ENCODE data around the gene CCSER1.
"Not testable (repeated sequence)": the region's sequence is repeated elsewhere in the genome, so short reads cannot be mapped to it uniquely, and the experiment has no call there.

CCSER1 gene

GRCh38 chr4:91436556-91436955 lies 1309.4 kb downstream of the CCSER1 start:
- Histone ChIP-seq H3K9me3 (ENCODE audit: control insufficient read depth, low read depth, low read length) (no peaks in the 10 kb centered on the region), H3K9ac (ENCODE audit: low read length) (no peak overlapping the region), H3K27me3 (ENCODE audit: control insufficient read depth, insufficient read depth, low read length) (no peaks in the 10 kb centered on the region), H3K4me3 (ENCODE audit: low read length) (no peak overlapping the region), H3K27ac (ENCODE audit: low read length) (no peak overlapping the region), H3K4me1 (ENCODE audit: control insufficient read depth, low read depth, low read length) (no peaks in the 10 kb centered on the region), H3K36me3 (ENCODE audit: control insufficient read depth, low read depth, low read length) (no peaks in the 10 kb centered on the region)

DNA sequence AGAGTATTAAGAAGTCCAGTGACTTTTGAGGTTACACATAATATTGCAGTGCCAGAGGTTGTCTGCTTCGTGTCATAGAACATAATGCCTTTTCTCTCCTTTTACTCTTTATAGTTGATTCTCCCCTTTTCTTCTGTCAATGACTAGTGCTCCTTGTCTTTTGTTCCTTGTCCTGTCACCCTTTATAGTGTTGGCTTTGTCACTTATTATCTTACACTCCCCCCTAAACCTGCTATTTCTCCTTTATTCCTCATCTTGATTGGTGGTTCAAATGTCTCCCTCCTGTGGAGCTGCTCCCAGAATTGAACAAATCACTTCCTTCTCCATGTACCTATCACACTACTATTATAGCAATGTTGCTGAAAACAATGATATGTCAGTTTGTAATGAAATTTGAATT lies 1320.0 kb downstream of the CCSER1 start:
- H3K27me3 ChIP-seq (ENCODE audit: control insufficient read depth, insufficient read depth, low read length), result no peaks in the 10 kb centered on the region
- H3K9ac ChIP-seq (ENCODE audit: low read length), result no peak overlapping the region
- H3K9me3 ChIP-seq (ENCODE audit: control insufficient read depth, low read depth, low read length), result no peaks in the 10 kb centered on the region
- no peaks in the 10 kb centered on the region for H3K36me3 ChIP-seq (ENCODE audit: control insufficient read depth, low read depth, low read length)
- peaks cover 6% of the 10 kb centered on the region for H3K4me1 ChIP-seq (ENCODE audit: control insufficient read depth, low read depth, low read length)
- no peak overlapping the region for H3K27ac ChIP-seq (ENCODE audit: low read length)
- no peak overlapping the region for H3K4me3 ChIP-seq (ENCODE audit: low read length)

DNA sequence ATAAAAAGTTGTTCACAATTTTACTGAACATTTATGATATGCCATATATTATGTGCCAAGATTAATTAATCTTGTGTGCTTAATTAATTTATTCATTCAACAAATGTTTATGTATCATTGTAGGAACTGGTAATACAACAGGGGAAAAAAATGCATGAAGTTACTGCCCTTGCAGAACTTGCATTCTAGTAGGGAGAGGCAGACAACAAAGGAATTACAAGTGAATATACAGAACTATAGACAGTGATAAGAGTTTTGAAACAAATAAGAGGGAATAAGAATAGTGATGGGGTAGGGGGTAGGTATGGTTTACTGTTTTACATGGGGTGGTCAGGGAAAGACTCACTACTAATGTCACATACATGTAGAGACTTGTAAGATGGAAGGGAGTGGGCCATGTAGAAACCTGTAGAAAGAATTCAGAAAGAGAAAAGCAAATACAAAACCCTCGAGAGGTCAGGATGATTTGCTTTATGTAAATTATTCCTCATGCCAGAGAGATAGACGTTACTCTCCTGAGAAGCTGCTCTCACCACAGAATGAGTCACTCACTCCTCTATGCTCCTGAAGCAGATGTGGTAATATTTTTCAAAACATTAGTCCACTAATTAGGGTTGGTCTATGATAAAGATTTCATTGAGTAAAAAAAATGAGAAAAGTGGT lies 1321.6 kb downstream of the CCSER1 start:
- H3K9me3 ChIP-seq (ENCODE audit: control insufficient read depth, low read depth, low read length), result no peaks in the 10 kb centered on the region
- peaks cover 6% of the 10 kb centered on the region for H3K4me1 ChIP-seq (ENCODE audit: control insufficient read depth, low read depth, low read length)
- no peak overlapping the region for H3K9ac ChIP-seq (ENCODE audit: low read length)
- H3K36me3 ChIP-seq (ENCODE audit: control insufficient read depth, low read depth, low read length), result no peaks in the 10 kb centered on the region
- no peaks in the 10 kb centered on the region for H3K27me3 ChIP-seq (ENCODE audit: control insufficient read depth, insufficient read depth, low read length)
- no peak overlapping the region for H3K4me3 ChIP-seq (ENCODE audit: low read length)
- H3K27ac ChIP-seq (ENCODE audit: low read length), result no peak overlapping the region

DNA sequence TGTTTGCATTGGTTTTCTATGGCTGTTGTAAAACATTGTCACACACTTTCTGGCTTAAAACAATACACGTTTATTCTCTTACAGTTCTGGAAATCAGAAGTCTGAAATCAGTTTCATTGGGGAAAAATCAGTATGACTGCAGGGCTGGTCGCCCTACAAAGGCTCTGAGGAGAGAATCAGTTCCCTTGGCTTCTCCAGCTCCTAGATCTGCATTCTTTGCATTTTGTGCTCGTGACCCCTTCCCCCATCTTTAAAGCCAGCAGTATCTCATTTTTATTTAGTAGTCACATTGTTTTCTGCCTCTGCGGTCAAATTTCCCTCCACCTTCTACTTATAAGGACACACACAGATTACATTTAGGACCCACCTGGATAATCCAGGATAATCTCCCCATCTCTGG lies 1326.9 kb downstream of the CCSER1 start:
- peaks cover 6% of the 10 kb centered on the region for H3K4me1 ChIP-seq (ENCODE audit: control insufficient read depth, low read depth, low read length)
- H3K27me3 ChIP-seq (ENCODE audit: control insufficient read depth, insufficient read depth, low read length), result no peaks in the 10 kb centered on the region
- H3K9me3 ChIP-seq (ENCODE audit: control insufficient read depth, low read depth, low read length), result no peaks in the 10 kb centered on the region
- H3K9ac ChIP-seq (ENCODE audit: low read length), result no peak overlapping the region
- no peak overlapping the region for H3K27ac ChIP-seq (ENCODE audit: low read length)
- no peaks in the 10 kb centered on the region for H3K36me3 ChIP-seq (ENCODE audit: control insufficient read depth, low read depth, low read length)
- no peak overlapping the region for H3K4me3 ChIP-seq (ENCODE audit: low read length)

DNA sequence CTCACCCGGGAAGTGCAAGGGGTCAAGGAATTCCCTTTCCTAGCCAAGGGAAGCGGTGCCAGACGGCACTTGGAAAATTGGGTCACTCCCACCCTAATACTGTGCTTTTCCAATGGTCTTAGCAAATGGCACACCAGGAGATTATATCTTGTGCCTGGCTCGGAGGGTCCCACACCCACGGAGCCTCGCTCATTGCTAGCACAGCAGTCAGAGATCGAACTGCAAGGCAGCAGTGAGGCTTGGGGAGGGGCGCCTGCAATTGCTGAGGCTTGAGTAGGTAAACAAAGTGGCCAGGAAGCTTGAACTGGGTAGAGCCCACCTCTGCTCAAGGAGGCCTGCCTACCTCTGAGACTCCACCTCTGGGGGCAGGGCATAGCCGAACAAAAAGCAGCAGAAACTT lies 1335.4 kb downstream of the CCSER1 start:
- not testable (repeated sequence) for H3K27me3 ChIP-seq (ENCODE audit: control insufficient read depth, insufficient read depth, low read length); H3K9ac ChIP-seq (ENCODE audit: low read length); H3K36me3 ChIP-seq (ENCODE audit: control insufficient read depth, low read depth, low read length); H3K9me3 ChIP-seq (ENCODE audit: control insufficient read depth, low read depth, low read length); H3K4me3 ChIP-seq (ENCODE audit: low read length); H3K4me1 ChIP-seq (ENCODE audit: control insufficient read depth, low read depth, low read length); H3K27ac ChIP-seq (ENCODE audit: low read length)

- Histone ChIP-seq H3K4me3 (ENCODE audit: low read length) (no peak overlapping the region), H3K36me3 (ENCODE audit: control insufficient read depth, low read depth, low read length) (no peaks in the 10 kb centered on the region), H3K9me3 (ENCODE audit: control insufficient read depth, low read depth, low read length) (no peaks in the 10 kb centered on the region), H3K4me1 (ENCODE audit: control insufficient read depth, low read depth, low read length) (no peaks in the 10 kb centered on the region), H3K27me3 (ENCODE audit: control insufficient read depth, insufficient read depth, low read length) (no peaks in the 10 kb centered on the region), H3K27ac (ENCODE audit: low read length) (no peak overlapping the region), H3K9ac (ENCODE audit: low read length) (no peak overlapping the region)
Measured at GRCh38 chr4:91470671-91471070, 1343.5 kb downstream of the CCSER1 start.

- H3K27ac ChIP-seq (ENCODE audit: low read length), result no peak overlapping the region
- H3K36me3 ChIP-seq (ENCODE audit: control insufficient read depth, low read depth, low read length), result no peaks in the 10 kb centered on the region
- no peak overlapping the region for H3K9ac ChIP-seq (ENCODE audit: low read length)
- H3K27me3 ChIP-seq (ENCODE audit: control insufficient read depth, insufficient read depth, low read length), result no peaks in the 10 kb centered on the region
- H3K9me3 ChIP-seq (ENCODE audit: control insufficient read depth, low read depth, low read length), result no peaks in the 10 kb centered on the region
- no peaks in the 10 kb centered on the region for H3K4me1 ChIP-seq (ENCODE audit: control insufficient read depth, low read depth, low read length)
- H3K4me3 ChIP-seq (ENCODE audit: low read length), result no peak overlapping the region
Measured at GRCh38 chr4:91471280-91471679, 1344.1 kb downstream of the CCSER1 start.

- Histone ChIP-seq H3K36me3 (ENCODE audit: control insufficient read depth, low read depth, low read length) (no peaks in the 10 kb centered on the region), H3K9me3 (ENCODE audit: control insufficient read depth, low read depth, low read length) (no peaks in the 10 kb centered on the region), H3K27me3 (ENCODE audit: control insufficient read depth, insufficient read depth, low read length) (no peaks in the 10 kb centered on the region), H3K4me3 (ENCODE audit: low read length) (no peak overlapping the region), H3K4me1 (ENCODE audit: control insufficient read depth, low read depth, low read length) (no peaks in the 10 kb centered on the region), H3K27ac (ENCODE audit: low read length) (no peak overlapping the region), H3K9ac (ENCODE audit: low read length) (no peak overlapping the region)
Measured at GRCh38 chr4:91472046-91472445, 1344.9 kb downstream of the CCSER1 start.

- Histone ChIP-seq H3K27ac (ENCODE audit: low read length) (no peak overlapping the region), H3K9ac (ENCODE audit: low read length) (no peak overlapping the region), H3K4me3 (ENCODE audit: low read length) (no peak overlapping the region), H3K4me1 (ENCODE audit: control insufficient read depth, low read depth, low read length) (peaks cover 4% of the 10 kb centered on the region), H3K9me3 (ENCODE audit: control insufficient read depth, low read depth, low read length) (no peaks in the 10 kb centered on the region), H3K36me3 (ENCODE audit: control insufficient read depth, low read depth, low read length) (no peaks in the 10 kb centered on the region), H3K27me3 (ENCODE audit: control insufficient read depth, insufficient read depth, low read length) (no peaks in the 10 kb centered on the region)
Measured at GRCh38 chr4:91485415-91485814, 1358.2 kb downstream of the CCSER1 start.

- H3K4me3 ChIP-seq (ENCODE audit: low read length), result no peak overlapping the region
- peaks cover 4% of the 10 kb centered on the region for H3K4me1 ChIP-seq (ENCODE audit: control insufficient read depth, low read depth, low read length)
- no peaks in the 10 kb centered on the region for H3K36me3 ChIP-seq (ENCODE audit: control insufficient read depth, low read depth, low read length)
- no peaks in the 10 kb centered on the region for H3K9me3 ChIP-seq (ENCODE audit: control insufficient read depth, low read depth, low read length)
- H3K27me3 ChIP-seq (ENCODE audit: control insufficient read depth, insufficient read depth, low read length), result no peaks in the 10 kb centered on the region
- no peak overlapping the region for H3K9ac ChIP-seq (ENCODE audit: low read length)
- no peak overlapping the region for H3K27ac ChIP-seq (ENCODE audit: low read length)
Measured at GRCh38 chr4:91488946-91489345, 1361.8 kb downstream of the CCSER1 start.

DNA sequence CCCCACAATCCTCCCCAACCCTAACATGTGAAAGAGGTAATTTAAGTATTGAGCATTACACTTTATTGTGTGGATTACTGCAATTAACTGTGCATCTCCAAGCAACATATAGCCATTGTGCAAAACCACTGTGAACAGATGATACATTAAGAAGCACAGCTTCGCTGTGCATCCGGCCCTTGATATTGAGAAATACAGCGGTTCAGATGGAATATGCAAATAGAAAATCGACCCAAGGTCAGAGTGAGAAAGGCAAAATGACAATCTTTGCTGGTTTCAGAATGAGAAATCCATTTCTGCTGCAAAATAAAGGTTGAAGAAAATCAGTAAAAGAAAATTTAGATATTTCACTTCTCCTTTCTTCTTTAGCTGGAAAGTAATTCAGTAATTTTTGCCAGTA lies 1370.7 kb downstream of the CCSER1 start:
- no peak overlapping the region for H3K4me3 ChIP-seq (ENCODE audit: low read length)
- H3K9me3 ChIP-seq (ENCODE audit: control insufficient read depth, low read depth, low read length), result no peaks in the 10 kb centered on the region
- no peak overlapping the region for H3K27ac ChIP-seq (ENCODE audit: low read length)
- H3K9ac ChIP-seq (ENCODE audit: low read length), result no peak overlapping the region
- no peaks in the 10 kb centered on the region for H3K36me3 ChIP-seq (ENCODE audit: control insufficient read depth, low read depth, low read length)
- no peaks in the 10 kb centered on the region for H3K27me3 ChIP-seq (ENCODE audit: control insufficient read depth, insufficient read depth, low read length)
- H3K4me1 ChIP-seq (ENCODE audit: control insufficient read depth, low read depth, low read length), result no peaks in the 10 kb centered on the region

DNA sequence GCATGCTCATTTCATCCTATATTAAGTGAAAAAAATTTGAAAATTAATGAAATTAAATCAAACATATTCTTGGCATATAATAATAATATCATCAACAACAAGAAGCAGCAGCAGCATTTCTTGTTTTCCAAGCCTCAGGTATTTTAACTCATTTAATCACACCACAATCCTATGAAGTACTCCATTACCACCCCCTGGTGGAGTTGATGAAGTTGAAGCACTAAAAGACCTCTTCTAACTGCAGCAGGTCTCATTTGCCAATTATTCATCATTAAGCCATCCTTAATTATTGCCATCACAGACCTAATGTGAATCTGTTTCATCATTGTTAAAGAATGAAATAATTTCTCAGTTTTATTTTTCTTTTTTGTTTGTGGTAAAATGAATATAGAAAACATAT lies 1375.2 kb downstream of the CCSER1 start:
- Histone ChIP-seq H3K9ac (ENCODE audit: low read length) (no peak overlapping the region), H3K27me3 (ENCODE audit: control insufficient read depth, insufficient read depth, low read length) (no peaks in the 10 kb centered on the region), H3K4me3 (ENCODE audit: low read length) (no peak overlapping the region), H3K27ac (ENCODE audit: low read length) (no peak overlapping the region), H3K9me3 (ENCODE audit: control insufficient read depth, low read depth, low read length) (no peaks in the 10 kb centered on the region), H3K4me1 (ENCODE audit: control insufficient read depth, low read depth, low read length) (no peaks in the 10 kb centered on the region), H3K36me3 (ENCODE audit: control insufficient read depth, low read depth, low read length) (no peaks in the 10 kb centered on the region)
